Uterine smooth muscle cell (primary cell): ENCODE data around the gene DHRS9. TPM values are rescaled to one million over a fixed set of nuclear protein-coding genes. Genes with fewer than 3 reads are reported as not detected.

Source experiments
- total RNA-seq: library from RNA; depleted of rRNA; stranded (reverse); fragments of >200 nt; gene quantifications from 2 replicates; pipeline ENCODE4 v1.2.3, GENCODE V29; 2014

Gene DHRS9
- total RNA-seq = not detected in 2 replicates

DNA sequence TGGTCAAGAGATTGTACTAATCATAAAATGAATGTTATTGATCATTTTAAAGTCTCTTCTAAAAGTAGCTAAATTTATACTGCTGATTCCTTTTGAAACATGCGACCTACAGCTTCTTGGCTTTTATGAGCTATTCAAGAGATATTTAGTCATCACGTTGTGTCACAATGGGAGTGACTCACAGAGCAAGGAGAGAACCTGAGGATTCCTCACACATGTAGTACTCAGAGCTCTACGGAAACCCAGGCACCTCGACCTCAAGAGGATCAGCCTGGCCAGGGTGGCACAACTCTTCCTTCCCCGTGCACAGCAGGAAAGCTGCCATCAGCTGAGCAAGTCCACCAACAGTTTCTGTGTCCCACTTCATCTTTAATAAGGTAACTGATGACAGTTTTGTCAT is at the start of gene DHRS9:
Gene DHRS9 (plus strand): TSS at position 223 of the 400 bp plus-strand sequence. CDS start 12,019 bp downstream, outside the sequence.

DNA sequence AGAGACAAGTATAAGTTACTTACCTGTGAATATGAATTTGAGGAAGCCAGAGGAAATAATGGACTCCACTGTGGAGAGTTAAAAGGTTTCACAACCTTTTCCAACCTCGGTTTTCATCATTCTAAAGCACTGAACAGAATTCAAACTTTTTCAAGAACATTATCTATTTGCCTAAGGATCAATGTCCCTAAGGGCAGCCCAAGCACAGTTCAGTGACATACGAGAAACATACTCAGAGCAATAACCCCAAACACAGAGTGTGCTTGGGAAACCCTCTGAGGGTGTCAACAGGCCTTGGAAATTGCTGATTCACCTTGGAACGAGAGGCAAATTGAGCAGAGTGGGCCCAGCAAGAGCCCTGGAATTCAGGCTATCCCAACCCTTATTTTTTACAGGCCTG is 38.2 kb upstream of the DHRS9 start, which contains the start of gene ABCB11:
Gene ABCB11 (minus strand): TSS at position 123 of the 400 bp plus-strand sequence. CDS start 13,199 bp downstream, outside the sequence.

Other genes starting within 250 kb of the DHRS9 start
- gene SPC25, start 179.1 kb upstream of the DHRS9 start, total RNA-seq = 2.6 and 15.2 TPM in 2 replicates
- gene G6PC2, start 168.3 kb upstream of the DHRS9 start, total RNA-seq = not detected in 2 replicates
- not detected in 2 replicates for gene ABCB11, start 38.2 kb upstream of the DHRS9 start, total RNA-seq